ENCODE measurements around the gene IMMP2L. TPM values are rescaled to one million over a fixed set of nuclear protein-coding genes. Genes with fewer than 3 reads are reported as not detected.

IMMP2L gene
- total RNA-seq, 1 donor from 2014 or later: 11.2 TPM

DNA sequence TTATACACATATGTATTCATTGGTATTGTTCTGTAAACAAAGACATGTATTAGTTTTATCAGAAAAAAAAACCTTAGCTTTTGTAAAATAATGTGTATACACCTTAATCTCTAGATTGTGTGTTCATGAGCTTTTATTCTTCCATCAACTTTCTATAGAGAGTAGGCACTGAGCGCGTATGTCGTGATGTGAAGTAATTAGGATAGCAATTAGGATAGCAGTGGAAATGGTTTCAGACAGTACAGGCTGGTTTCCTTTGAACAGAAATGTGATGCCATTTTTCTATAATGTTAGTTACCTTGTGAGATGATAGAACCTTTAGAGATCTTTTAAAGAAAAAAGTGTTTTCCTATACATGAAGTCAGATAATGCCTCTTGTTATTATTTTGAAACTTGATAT is 709.0 kb downstream of the IMMP2L start:
- H3K9me3 Mint-ChIP-seq (ENCODE audit: unreplicated experiment): no peaks in the 10 kb centered on the region
- no peaks in the 10 kb centered on the region for H3K36me3 Mint-ChIP-seq (ENCODE audit: low read depth, unreplicated experiment)
- H3K27ac Mint-ChIP-seq (ENCODE audit: unreplicated experiment): no peak overlapping the region
- H3K4me3 Mint-ChIP-seq (ENCODE audit: unreplicated experiment): no peak overlapping the region
- TF ChIP-seq, protein P1, sequence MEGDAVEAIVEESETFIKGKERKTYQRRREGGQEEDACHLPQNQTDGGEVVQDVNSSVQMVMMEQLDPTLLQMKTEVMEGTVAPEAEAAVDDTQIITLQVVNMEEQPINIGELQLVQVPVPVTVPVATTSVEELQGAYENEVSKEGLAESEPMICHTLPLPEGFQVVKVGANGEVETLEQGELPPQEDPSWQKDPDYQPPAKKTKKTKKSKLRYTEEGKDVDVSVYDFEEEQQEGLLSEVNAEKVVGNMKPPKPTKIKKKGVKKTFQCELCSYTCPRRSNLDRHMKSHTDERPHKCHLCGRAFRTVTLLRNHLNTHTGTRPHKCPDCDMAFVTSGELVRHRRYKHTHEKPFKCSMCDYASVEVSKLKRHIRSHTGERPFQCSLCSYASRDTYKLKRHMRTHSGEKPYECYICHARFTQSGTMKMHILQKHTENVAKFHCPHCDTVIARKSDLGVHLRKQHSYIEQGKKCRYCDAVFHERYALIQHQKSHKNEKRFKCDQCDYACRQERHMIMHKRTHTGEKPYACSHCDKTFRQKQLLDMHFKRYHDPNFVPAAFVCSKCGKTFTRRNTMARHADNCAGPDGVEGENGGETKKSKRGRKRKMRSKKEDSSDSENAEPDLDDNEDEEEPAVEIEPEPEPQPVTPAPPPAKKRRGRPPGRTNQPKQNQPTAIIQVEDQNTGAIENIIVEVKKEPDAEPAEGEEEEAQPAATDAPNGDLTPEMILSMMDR (IDR thresholded peaks at IDR 0.05; ENCODE audit: unreplicated experiment): no peak
- H3K4me1 Mint-ChIP-seq (ENCODE audit: unreplicated experiment): no peaks in the 10 kb centered on the region
- H3K27me3 Mint-ChIP-seq (ENCODE audit: unreplicated experiment): no peaks in the 10 kb centered on the region
- no peak for DNase-seq (ENCODE audit: low spot score)

DNA sequence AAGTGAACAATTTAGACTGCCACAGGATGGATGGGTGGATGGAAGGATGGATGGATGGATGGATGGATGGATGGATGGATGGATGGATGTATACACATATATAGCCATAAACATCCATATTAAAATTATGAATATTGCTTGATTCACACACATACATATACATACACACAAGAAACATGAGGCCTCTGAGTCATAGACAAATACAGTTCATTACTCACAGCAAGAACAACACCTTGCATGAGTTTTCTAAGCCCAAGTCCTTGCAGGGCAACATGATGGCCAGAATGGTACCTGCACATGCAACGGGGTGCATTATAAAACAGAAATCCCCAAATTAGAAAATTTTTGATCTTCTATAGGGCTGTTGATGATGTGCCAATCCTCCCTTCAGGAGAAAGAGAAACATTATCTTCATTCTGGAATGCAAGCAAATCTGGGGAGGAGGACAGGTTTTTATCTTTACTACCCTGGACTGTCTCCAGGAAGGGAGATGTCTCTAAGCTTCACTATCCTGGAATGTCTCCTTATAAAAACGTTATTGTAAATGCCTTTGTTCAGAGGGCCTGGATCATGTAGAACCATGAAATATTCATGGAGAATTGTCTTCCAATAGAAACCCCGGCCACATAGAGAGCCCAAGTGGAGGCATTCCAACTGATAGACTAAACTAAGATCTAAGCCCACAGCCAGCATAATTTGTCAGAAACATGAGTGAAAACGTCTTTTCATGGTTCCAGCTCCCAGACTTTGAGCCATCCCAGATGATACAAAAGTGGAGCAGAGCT is 709.9 kb downstream of the IMMP2L start:
- Mint-ChIP-seq H3K36me3 (ENCODE audit: low read depth, unreplicated experiment) (no peaks in the 10 kb centered on the region), H3K27ac (ENCODE audit: unreplicated experiment) (no peak overlapping the region), H3K4me3 (ENCODE audit: unreplicated experiment) (no peak overlapping the region), H3K9me3 (ENCODE audit: unreplicated experiment) (no peaks in the 10 kb centered on the region), H3K27me3 (ENCODE audit: unreplicated experiment) (no peaks in the 10 kb centered on the region), H3K4me1 (ENCODE audit: unreplicated experiment) (no peaks in the 10 kb centered on the region)
- no peak for DNase-seq (ENCODE audit: low spot score)
- TF ChIP-seq, protein P1 (IDR thresholded peaks at IDR 0.05; ENCODE audit: unreplicated experiment): no peak

DNA sequence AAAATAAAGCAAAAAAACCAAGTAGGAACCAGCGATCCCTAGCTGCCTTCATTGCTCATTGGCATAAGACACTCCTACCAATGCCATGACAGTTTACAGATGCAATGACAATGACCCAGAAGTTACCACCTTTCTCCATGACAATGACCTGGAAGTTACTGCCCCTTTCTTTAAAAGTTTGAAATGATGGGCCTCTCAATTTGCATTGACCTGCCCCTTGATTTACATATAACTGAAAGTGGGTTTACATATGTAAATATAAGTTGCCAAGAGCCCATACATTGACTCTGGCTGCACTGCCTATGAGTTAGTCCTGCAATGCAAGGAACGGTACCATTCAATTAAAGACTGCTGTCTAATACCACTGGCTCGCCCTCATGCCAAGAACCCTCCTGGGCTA is 712.1 kb downstream of the IMMP2L start:
- H3K27ac Mint-ChIP-seq (ENCODE audit: unreplicated experiment): no peak overlapping the region
- no peaks in the 10 kb centered on the region for H3K4me1 Mint-ChIP-seq (ENCODE audit: unreplicated experiment)
- DNase-seq (ENCODE audit: low spot score): no peak
- no peak overlapping the region for H3K4me3 Mint-ChIP-seq (ENCODE audit: unreplicated experiment)
- no peaks in the 10 kb centered on the region for H3K27me3 Mint-ChIP-seq (ENCODE audit: unreplicated experiment)
- no peaks in the 10 kb centered on the region for H3K9me3 Mint-ChIP-seq (ENCODE audit: unreplicated experiment)
- TF ChIP-seq, protein P1 (IDR thresholded peaks at IDR 0.05; ENCODE audit: unreplicated experiment): no peak
- H3K36me3 Mint-ChIP-seq (ENCODE audit: low read depth, unreplicated experiment): no peaks in the 10 kb centered on the region

DNA sequence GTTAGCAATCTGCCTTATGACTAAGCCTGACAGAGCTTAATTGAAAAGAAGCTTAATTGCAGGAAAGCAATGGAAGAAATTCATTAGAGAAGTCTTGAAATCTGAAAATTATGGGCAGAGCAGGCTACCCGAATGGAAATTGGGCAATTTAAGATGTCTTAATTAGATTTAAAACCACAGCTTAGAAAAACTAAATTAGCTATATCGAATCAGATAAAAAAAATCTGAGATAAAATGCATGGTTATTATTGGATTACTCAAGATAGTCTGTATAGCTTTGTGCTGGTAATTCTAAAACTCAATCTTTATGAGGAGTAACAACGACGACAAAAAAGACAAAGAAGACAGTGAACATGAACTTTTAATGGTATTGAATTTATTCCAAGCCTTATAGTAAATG is 719.5 kb downstream of the IMMP2L start:
- TF ChIP-seq, protein P1 (IDR thresholded peaks at IDR 0.05; ENCODE audit: unreplicated experiment): no peak
- H3K36me3 Mint-ChIP-seq (ENCODE audit: low read depth, unreplicated experiment): no peaks in the 10 kb centered on the region
- H3K4me3 Mint-ChIP-seq (ENCODE audit: unreplicated experiment): no peak overlapping the region
- no peaks in the 10 kb centered on the region for H3K9me3 Mint-ChIP-seq (ENCODE audit: unreplicated experiment)
- no peaks in the 10 kb centered on the region for H3K27me3 Mint-ChIP-seq (ENCODE audit: unreplicated experiment)
- no peak overlapping the region for H3K27ac Mint-ChIP-seq (ENCODE audit: unreplicated experiment)
- no peaks in the 10 kb centered on the region for H3K4me1 Mint-ChIP-seq (ENCODE audit: unreplicated experiment)
- no peak for DNase-seq (ENCODE audit: low spot score)

DNA sequence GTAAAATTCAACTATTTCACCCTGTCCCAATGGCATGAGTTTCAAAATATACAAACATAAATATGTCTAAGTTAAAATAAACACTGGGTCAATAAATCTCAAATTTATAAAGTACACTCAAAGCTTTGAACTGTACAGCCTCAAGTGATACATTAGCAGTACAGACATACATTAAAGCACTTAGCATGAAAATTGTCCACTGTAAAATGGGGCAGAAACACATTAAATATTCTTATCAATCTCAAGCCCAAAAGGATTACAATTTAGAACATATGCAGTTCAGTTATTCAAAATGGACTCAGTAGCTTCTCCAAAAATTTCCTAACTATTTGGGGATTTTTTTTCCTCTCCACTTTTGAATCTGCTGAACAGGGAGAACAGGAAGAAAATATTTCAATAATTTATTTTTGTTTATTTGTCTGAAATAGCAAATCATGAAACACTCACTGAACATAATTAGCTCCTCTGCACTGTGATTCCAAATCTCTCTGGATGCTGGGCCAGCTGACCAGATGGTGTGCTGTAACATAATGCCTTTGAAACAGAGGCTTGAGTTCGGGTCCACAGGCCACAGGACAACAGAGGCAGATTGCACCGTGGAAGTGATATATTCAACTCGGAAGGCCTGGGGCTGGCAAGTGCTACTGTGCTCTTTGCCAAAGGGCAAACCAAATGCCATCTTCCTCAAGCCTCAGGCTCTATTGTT is 720.3 kb downstream of the IMMP2L start:
- TF ChIP-seq, protein P1 (IDR thresholded peaks at IDR 0.05; ENCODE audit: unreplicated experiment): no peak
- no peak overlapping the region for H3K27ac Mint-ChIP-seq (ENCODE audit: unreplicated experiment)

More for the DNA sequence above, 720.3 kb downstream of the IMMP2L start:
- H3K36me3 Mint-ChIP-seq (ENCODE audit: low read depth, unreplicated experiment): no peaks in the 10 kb centered on the region
- no peaks in the 10 kb centered on the region for H3K9me3 Mint-ChIP-seq (ENCODE audit: unreplicated experiment)
- no peaks in the 10 kb centered on the region for H3K4me1 Mint-ChIP-seq (ENCODE audit: unreplicated experiment)
- no peak for DNase-seq (ENCODE audit: low spot score)
- H3K27me3 Mint-ChIP-seq (ENCODE audit: unreplicated experiment): no peaks in the 10 kb centered on the region
- no peak overlapping the region for H3K4me3 Mint-ChIP-seq (ENCODE audit: unreplicated experiment)
